Activated CD4-positive, alpha-beta T cell treated with anti-CD3 and anti-CD28 coated beads, Interleukin-2, amount 10 ng/mL, durations not matched to agents 24 days and 14 days (primary cell): ENCODE results near the gene EID2B. TPM values are rescaled to one million over a fixed set of nuclear protein-coding genes. Genes with fewer than 3 reads are reported as not detected.
A peak's percentile ranks its signal among the peaks of the same experiment; 100 is the strongest.

ENCODE experiments used
- DNase-seq: peaks from one replicate; pipeline ENCODE4 v3.0.0; 2022
- H3K27ac Mint-ChIP-seq: one replicate; pipeline ENCODE4 v1.8.0; 2022; ENCODE audit warnings: mild to moderate bottlenecking, mixed read lengths
- H3K27me3 Mint-ChIP-seq: one replicate; pipeline ENCODE4 v1.8.0; 2022; ENCODE audit warnings: mixed read lengths
- H3K36me3 Mint-ChIP-seq: one replicate; pipeline ENCODE4 v1.8.0; 2022; ENCODE audit warnings: low read depth, mild to moderate bottlenecking, mixed read lengths
- H3K4me1 Mint-ChIP-seq: one replicate; pipeline ENCODE4 v1.8.0; 2021; ENCODE audit warnings: mixed read lengths
- H3K4me3 Mint-ChIP-seq: one replicate; pipeline ENCODE4 v1.8.0; 2022; ENCODE audit warnings: mild to moderate bottlenecking, moderate library complexity, mixed read lengths
- H3K9me3 Mint-ChIP-seq: one replicate; pipeline ENCODE4 v1.8.0; 2021; ENCODE audit warnings: mixed read lengths
- intact Hi-C: fragments of 100-400 bp; cut with micrococcal nuclease; formaldehyde crosslinking; loops from one replicate; pipeline ENCODE4 v1.15.1; 2023
- total RNA-seq: library from RNA; stranded (reverse); gene quantifications from 2 replicates; pipeline ENCODE4 v1.2.3, GENCODE V29; 2022

The EID2B gene
- total RNA-seq, 1 donor from 2014 or later = 3.4 TPM

DNA sequence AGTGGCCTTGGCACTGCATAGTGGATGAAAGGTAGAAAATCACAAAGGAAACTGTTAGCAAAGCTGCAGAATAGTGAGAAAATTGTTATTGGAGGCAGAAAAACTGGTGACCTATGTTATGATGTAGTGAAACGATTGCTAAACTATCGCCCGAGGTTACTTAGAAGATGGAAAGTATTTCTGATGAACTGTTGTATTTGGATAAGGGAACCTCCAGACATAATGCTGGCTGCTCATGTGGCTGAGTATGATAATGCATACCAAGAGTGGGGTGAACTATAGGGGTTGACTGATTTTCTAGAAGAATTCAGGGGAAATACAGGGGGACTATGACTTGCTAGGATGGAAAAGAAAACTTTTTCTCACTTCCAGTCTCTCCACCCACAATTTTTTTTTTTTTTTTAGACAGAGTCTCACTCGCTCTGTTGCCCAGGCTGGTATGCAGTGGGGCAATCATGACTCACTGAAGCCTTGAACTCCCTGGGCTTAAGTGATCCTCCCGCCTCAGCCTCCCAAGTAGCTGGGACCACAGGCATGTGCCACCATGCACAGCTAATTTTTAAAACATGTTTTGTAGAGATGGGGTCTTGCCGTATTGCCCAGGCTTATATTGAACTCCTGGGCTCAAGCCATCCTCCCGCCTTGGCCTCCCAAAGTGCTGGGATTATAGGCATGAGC lies 11.7 kb upstream of the EID2B start:
- H3K27ac Mint-ChIP-seq = no peak overlapping the region
- H3K4me3 Mint-ChIP-seq = peak overlapping the region; percentile 25
- H3K27me3 Mint-ChIP-seq = peaks cover 3% of the 10 kb centered on the region
- DNase-seq = no peak
- H3K36me3 Mint-ChIP-seq = peaks cover 2% of the 10 kb centered on the region
- intact Hi-C loops = loop anchor here (5.0 kb wide), 1 partner anchor 133 kb away; no protein-coding TSS in a partner anchor
- H3K9me3 Mint-ChIP-seq = peaks cover 4% of the 10 kb centered on the region
- peaks cover 31% of the 10 kb centered on the region for H3K4me1 Mint-ChIP-seq

GRCh38 chr19:39543477-39543857 lies 10.8 kb upstream of the EID2B start:
- no peak for DNase-seq
- H3K36me3 Mint-ChIP-seq = peaks cover 7% of the 10 kb centered on the region
- no peak overlapping the region for H3K27ac Mint-ChIP-seq
- H3K4me3 Mint-ChIP-seq = no peak overlapping the region
- H3K27me3 Mint-ChIP-seq = peaks cover 3% of the 10 kb centered on the region
- intact Hi-C loops = loop anchor here (5.0 kb wide), 1 partner anchor 134 kb away; no protein-coding TSS in a partner anchor
- peaks cover 37% of the 10 kb centered on the region for H3K4me1 Mint-ChIP-seq
- H3K9me3 Mint-ChIP-seq = peaks cover 4% of the 10 kb centered on the region

DNA sequence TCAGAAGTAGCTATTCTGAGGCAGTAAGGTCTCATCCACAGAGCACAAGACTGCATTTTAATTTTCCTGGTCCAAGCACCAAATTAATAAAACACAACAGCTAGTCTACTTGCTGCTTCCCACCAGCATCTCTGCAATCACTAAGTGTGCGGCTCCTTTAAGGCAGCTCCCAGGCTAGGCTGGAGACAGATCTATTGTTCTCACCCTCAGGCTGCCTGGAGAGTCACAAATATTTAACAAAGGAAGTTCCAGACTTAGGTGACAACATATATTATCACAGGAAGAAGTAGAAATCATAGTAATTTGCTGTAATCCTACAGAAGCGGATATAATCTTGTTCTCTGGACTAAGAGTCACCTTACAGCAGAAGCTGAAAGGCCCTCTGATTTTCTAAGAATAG lies 9.6 kb upstream of the EID2B start:
- Mint-ChIP-seq H3K27me3 (peaks cover 3% of the 10 kb centered on the region), H3K36me3 (peaks cover 12% of the 10 kb centered on the region), H3K27ac (no peak overlapping the region), H3K4me1 (peaks cover 43% of the 10 kb centered on the region), H3K4me3 (no peak overlapping the region), H3K9me3 (peaks cover 4% of the 10 kb centered on the region)
- DNase-seq = no peak
- intact Hi-C loops = loop anchor here (5.0 kb wide), 1 partner anchor 135 kb away; no protein-coding TSS in a partner anchor

DNA sequence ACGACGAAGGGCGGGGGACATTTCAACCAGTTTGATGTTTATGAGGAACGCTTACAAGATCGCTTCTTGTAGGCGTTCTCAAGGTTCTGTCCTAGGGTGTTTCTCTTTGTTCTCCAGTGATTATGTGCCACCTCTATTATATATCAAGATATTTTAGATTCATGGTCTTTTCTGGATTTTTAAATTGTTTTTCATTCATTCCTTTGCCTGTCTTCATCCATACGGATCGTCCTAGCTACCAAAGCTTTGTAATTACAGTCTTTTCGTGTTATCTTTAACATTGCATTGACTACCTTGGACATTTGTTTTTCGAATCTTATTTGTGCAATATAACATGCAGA lies 7.7 kb upstream of the EID2B start:
- peaks cover 19% of the 10 kb centered on the region for H3K36me3 Mint-ChIP-seq
- H3K9me3 Mint-ChIP-seq = no peaks in the 10 kb centered on the region
- peak overlapping the region; percentile 96 for H3K27ac Mint-ChIP-seq
- H3K4me3 Mint-ChIP-seq = peak overlapping the region; percentile 91
- peaks cover 3% of the 10 kb centered on the region for H3K27me3 Mint-ChIP-seq
- intact Hi-C loops = loop anchor here (5.0 kb wide), 1 partner anchor 137 kb away; no protein-coding TSS in a partner anchor
- DNase-seq = no peak
- H3K4me1 Mint-ChIP-seq = peaks cover 45% of the 10 kb centered on the region

DNA sequence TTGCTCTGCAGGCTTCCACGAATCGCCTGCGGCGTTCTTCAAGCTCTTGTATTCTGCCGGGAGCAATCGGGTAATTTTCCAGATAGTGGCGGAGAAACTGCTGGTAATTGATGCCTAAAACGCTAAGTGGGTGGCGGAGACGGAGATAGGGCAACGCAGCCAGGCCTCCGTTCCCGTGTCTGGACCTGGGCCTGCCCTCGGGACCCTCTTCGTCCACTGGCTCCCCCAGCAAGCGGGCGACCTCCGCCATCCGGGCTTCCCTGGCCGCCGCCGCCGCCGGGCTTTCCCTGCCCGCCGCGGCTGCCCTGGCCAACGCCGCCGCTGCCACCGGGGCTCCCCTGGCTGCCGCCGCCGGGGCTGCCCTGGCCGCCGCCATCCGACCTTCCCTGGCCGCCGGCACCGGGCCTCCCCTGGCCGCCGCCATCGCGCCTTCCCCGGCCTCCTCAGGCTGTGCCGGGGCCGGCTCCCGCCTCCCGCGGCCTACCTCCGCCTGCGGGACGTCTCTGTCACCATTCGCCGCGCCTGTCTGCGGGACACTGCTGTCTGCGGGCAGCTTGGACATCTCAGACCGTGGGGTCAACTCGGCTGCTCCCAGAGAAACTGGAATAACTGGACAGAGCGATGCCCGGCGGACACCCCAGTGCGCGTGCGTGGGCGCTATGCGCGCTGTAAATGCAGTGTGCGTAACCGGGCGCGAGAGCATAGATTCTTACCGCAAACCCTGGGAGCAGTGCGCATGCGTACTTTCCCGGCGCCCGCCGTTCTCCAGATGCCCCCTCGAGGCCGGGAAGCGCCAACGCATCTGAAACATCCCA lies 7.1 kb upstream of the EID2B start, which contains the start of gene EID2:
Gene EID2 (minus strand): TSS at position 644 of the 815 bp plus-strand sequence. CDS start 82 bp downstream, at position 562.
- H3K9me3 Mint-ChIP-seq = no peaks in the 10 kb centered on the region
- H3K4me1 Mint-ChIP-seq = peaks cover 42% of the 10 kb centered on the region
- intact Hi-C loops = loop anchor here (5.0 kb wide), 1 partner anchor 138 kb away; no protein-coding TSS in a partner anchor
- peak within 1 kb of the TSS; percentile 96 for H3K27ac Mint-ChIP-seq
- peaks cover 3% of the 10 kb centered on the region for H3K27me3 Mint-ChIP-seq
- peak within 1 kb of the TSS; percentile 91 for H3K4me3 Mint-ChIP-seq
- peak; percentile 98 for DNase-seq
- H3K36me3 Mint-ChIP-seq = peaks cover 19% of the 10 kb centered on the region

- intact Hi-C loops = no loop called here
- Mint-ChIP-seq H3K4me3 (peak overlapping the region; percentile 91), H3K9me3 (no peaks in the 10 kb centered on the region), H3K27me3 (peaks cover 3% of the 10 kb centered on the region), H3K36me3 (peaks cover 19% of the 10 kb centered on the region), H3K27ac (peak overlapping the region; percentile 83), H3K4me1 (peaks cover 36% of the 10 kb centered on the region)
- DNase-seq = no peak
Observed at GRCh38 chr19:39539165-39539517, 6.5 kb upstream of the EID2B start.

DNA sequence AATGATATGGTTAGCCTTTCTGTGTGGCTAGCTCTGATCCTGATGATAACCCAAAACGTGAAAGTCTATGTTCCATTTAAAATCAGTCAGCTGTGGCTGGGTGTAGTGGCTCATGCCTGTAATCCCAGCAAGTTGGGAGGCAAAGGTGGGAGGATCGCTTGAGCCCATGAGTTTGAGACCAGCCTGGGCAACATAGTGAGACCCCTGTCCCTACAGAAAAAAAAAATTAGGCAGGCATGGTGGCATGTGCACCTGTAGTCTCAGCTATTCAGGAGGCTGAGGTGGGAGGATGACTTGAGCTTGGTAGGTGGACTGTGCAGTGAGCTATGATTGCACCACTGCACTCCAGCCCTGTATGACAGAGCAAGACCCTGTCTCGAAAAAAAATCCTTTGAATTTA lies 1.1 kb upstream of the EID2B start:
- H3K36me3 Mint-ChIP-seq = peaks cover 12% of the 10 kb centered on the region
- no peaks in the 10 kb centered on the region for H3K9me3 Mint-ChIP-seq
- intact Hi-C loops = loop anchor here (2.0 to 5.0 kb wide), 2 partner anchors 27 to 411 kb away; no protein-coding TSS in a partner anchor
- no peaks in the 10 kb centered on the region for H3K27me3 Mint-ChIP-seq
- no peak overlapping the region for H3K4me3 Mint-ChIP-seq
- no peak for DNase-seq
- H3K4me1 Mint-ChIP-seq = peaks cover 27% of the 10 kb centered on the region
- H3K27ac Mint-ChIP-seq = no peak overlapping the region

GRCh38 chr19:39533003-39533512 lies 406 bp upstream of the EID2B start:
- intact Hi-C loops = loop anchor here (2.0 to 5.0 kb wide), 2 partner anchors 26 to 411 kb away; no protein-coding TSS in a partner anchor
- H3K4me3 Mint-ChIP-seq = peak overlapping the region; percentile 93
- H3K27ac Mint-ChIP-seq = peak overlapping the region; percentile 11
- H3K9me3 Mint-ChIP-seq = no peaks in the 10 kb centered on the region
- H3K4me1 Mint-ChIP-seq = peaks cover 22% of the 10 kb centered on the region
- no peaks in the 10 kb centered on the region for H3K27me3 Mint-ChIP-seq
- H3K36me3 Mint-ChIP-seq = peaks cover 8% of the 10 kb centered on the region
- DNase-seq = no peak

- Mint-ChIP-seq H3K27ac (peak overlapping the region; percentile 90), H3K4me1 (peaks cover 17% of the 10 kb centered on the region), H3K36me3 (peaks cover 5% of the 10 kb centered on the region), H3K27me3 (no peaks in the 10 kb centered on the region), H3K4me3 (peak overlapping the region; percentile 93), H3K9me3 (no peaks in the 10 kb centered on the region)
- DNase-seq = peak; percentile 62
- intact Hi-C loops = loop anchor here (1.0 to 5.0 kb wide), 5 partner anchors 25 to 410 kb away; no protein-coding TSS in a partner anchor
Observed at GRCh38 chr19:39531834-39532232, 819 bp downstream of the EID2B start.

DNA sequence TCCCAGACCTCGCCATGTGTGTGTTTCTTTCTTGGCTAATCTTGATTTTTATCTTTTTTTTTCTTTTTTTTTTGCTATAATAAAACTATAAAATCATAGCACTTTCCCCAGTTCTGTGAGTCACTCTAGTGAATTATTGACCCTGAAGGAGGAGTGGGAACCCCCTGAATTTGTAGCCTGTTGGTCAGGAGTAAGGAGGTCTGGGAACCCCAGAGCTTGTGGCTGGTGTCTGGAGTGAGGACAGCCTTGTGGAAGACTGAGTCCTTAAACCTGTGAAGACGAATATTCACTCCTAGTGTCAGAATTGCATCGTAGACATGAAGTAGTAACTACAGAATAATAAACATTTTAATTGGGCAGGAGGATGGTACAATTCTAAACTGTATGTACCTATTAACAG lies 7.4 kb downstream of the EID2B start:
- Mint-ChIP-seq H3K4me1 (no peaks in the 10 kb centered on the region), H3K27me3 (no peaks in the 10 kb centered on the region)

DNA sequence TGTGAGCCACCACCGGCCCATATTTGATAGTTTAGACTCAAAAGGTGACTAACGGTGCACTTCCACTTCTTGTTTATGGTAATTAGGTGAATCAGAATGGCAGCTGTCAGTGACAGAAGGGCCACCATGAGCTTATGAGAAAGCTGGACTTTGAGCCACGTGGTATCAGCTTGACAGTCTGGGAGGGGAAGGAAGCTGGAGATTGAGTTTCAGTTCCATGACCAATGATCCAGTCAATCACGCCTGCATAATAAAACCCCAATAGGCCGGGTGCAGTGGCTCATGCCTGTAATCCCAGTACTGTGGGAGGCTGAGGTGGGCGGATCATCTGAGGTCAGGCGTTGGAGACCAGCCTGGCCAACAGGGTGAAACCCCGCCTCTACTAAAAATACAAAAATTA lies 8.2 kb downstream of the EID2B start:
- no peaks in the 10 kb centered on the region for H3K36me3 Mint-ChIP-seq
- no peak for DNase-seq
- intact Hi-C loops = no loop called here
- no peaks in the 10 kb centered on the region for H3K27me3 Mint-ChIP-seq
- H3K27ac Mint-ChIP-seq = no peak overlapping the region
- H3K9me3 Mint-ChIP-seq = no peaks in the 10 kb centered on the region
- H3K4me1 Mint-ChIP-seq = no peaks in the 10 kb centered on the region
- H3K4me3 Mint-ChIP-seq = no peak overlapping the region

More for the DNA sequence above, 7.4 kb downstream of the EID2B start:
- no peaks in the 10 kb centered on the region for H3K9me3 Mint-ChIP-seq
- intact Hi-C loops = no loop called here
- H3K36me3 Mint-ChIP-seq = no peaks in the 10 kb centered on the region
- no peak overlapping the region for H3K4me3 Mint-ChIP-seq
- H3K27ac Mint-ChIP-seq = no peak overlapping the region
- no peak for DNase-seq

- peaks cover 6% of the 10 kb centered on the region for H3K4me1 Mint-ChIP-seq
- peaks cover 2% of the 10 kb centered on the region for H3K36me3 Mint-ChIP-seq
- H3K27me3 Mint-ChIP-seq = peaks cover 24% of the 10 kb centered on the region
- intact Hi-C loops = no loop called here
- no peak overlapping the region for H3K27ac Mint-ChIP-seq
- no peak overlapping the region for H3K4me3 Mint-ChIP-seq
- H3K9me3 Mint-ChIP-seq = no peaks in the 10 kb centered on the region
- no peak for DNase-seq
Observed at GRCh38 chr19:39520541-39521484, 11.8 kb downstream of the EID2B start.

DNA sequence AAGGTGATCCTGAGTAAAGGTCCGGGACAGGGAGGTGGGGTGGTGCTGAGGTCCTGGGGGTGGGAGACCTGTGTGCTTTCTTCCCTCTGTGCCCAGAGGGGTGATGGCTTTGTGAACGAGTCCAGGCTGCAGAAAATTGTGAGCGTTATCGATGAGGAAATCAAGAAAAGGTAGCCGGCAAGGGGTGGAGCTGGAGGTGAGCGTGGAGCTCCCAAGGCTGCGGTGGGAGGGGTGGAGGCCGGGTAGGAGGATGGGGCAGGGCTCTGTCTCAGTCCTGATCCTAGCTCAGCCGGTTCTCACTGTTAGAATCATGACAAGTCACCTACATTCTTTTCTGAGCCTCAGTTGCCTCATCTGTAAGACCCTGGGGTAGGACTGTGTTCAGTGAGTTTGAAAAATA lies 13.7 kb downstream of the EID2B start:
- no peak for DNase-seq
- intact Hi-C loops = no loop called here
- Mint-ChIP-seq H3K27ac (no peak overlapping the region), H3K9me3 (no peaks in the 10 kb centered on the region), H3K4me3 (no peak overlapping the region), H3K36me3 (peaks cover 2% of the 10 kb centered on the region), H3K27me3 (peaks cover 40% of the 10 kb centered on the region), H3K4me1 (peaks cover 9% of the 10 kb centered on the region)
